ENCODE data around the gene C1QTNF12.
A peak's percentile ranks its signal among the peaks of the same experiment; 100 is the strongest.

C1QTNF12 gene

GRCh38 chr1:1205769-1206375, 40.6 kb downstream of the C1QTNF12 start:
- WGBS, 2 experiments (ENCODE audit: insufficient coverage in 2 of 2) = 31 to 33% methylated on average over 29 to 30 of the region's 31 CpGs

GRCh38 chr1:1204998-1205768, 41.3 kb downstream of the C1QTNF12 start:
- Histone ChIP-seq H3K9me3 (ENCODE audit: control insufficient read depth, low read length) (no peaks in the 10 kb centered on the region), H3K27ac (ENCODE audit: low read depth, low read length, severe bottlenecking) (no peak overlapping the region), H3K36me3 (ENCODE audit: control insufficient read depth, insufficient read depth, low read length) (no peaks in the 10 kb centered on the region), H3K4me1 (ENCODE audit: control insufficient read depth, insufficient read depth, low read length, poor library complexity, severe bottlenecking) (peaks cover 3% of the 10 kb centered on the region), H3K4me3 (ENCODE audit: extremely low read depth, insufficient read depth, low read length, poor library complexity, severe bottlenecking) (no peak overlapping the region)
- WGBS, 2 experiments (ENCODE audit: insufficient coverage in 2 of 2) = 88 to 92% methylated on average over 16 of the region's 19 CpGs

More at GRCh38 chr1:1205769-1206375, 40.6 kb downstream of the C1QTNF12 start:
- Histone ChIP-seq H3K4me3 (ENCODE audit: extremely low read depth, insufficient read depth, low read length, poor library complexity, severe bottlenecking) (peak overlapping the region; percentile 8), H3K36me3 (ENCODE audit: control insufficient read depth, insufficient read depth, low read length) (no peaks in the 10 kb centered on the region), H3K9me3 (ENCODE audit: control insufficient read depth, low read length) (no peaks in the 10 kb centered on the region), H3K27ac (ENCODE audit: low read depth, low read length, severe bottlenecking) (no peak overlapping the region), H3K4me1 (ENCODE audit: control insufficient read depth, insufficient read depth, low read length, poor library complexity, severe bottlenecking) (peaks cover 3% of the 10 kb centered on the region)

DNA sequence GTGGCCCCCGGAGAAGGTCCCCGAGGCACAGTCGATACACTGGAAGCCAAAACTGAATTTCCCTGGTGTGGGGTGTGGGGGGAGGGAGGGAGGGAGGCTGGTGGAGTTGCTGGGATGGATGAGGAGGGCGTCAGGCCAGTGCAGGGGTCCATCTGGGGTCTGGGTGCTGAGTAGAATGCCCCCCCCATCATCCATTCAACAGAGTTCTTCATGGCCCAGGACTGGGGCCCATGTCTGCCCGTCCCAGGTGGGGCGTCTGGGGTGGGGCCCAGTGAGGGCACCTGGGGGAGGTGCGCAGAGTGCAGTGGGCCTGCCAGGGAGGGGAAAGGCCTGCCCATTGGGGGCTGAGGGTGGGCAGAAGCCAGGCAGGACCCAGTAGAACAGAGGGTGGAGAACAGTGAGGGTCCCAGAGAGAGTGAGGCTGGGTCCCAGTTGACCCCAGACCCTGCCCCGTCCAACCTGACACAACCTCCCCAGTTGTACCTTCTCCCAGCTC, 42.0 kb downstream of the C1QTNF12 start:
- Histone ChIP-seq H3K9me3 (ENCODE audit: control insufficient read depth, low read length) (no peaks in the 10 kb centered on the region), H3K4me3 (ENCODE audit: extremely low read depth, insufficient read depth, low read length, poor library complexity, severe bottlenecking) (no peak overlapping the region), H3K27ac (ENCODE audit: low read depth, low read length, severe bottlenecking) (no peak overlapping the region), H3K4me1 (ENCODE audit: control insufficient read depth, insufficient read depth, low read length, poor library complexity, severe bottlenecking) (peaks cover 3% of the 10 kb centered on the region), H3K36me3 (ENCODE audit: control insufficient read depth, insufficient read depth, low read length) (no peaks in the 10 kb centered on the region)
- WGBS, 2 experiments (ENCODE audit: insufficient coverage in 2 of 2) = 88% methylated on average over 1 of the region's 8 CpGs; no CpG with 5 or more reads in 1 of the 2 experiments

DNA sequence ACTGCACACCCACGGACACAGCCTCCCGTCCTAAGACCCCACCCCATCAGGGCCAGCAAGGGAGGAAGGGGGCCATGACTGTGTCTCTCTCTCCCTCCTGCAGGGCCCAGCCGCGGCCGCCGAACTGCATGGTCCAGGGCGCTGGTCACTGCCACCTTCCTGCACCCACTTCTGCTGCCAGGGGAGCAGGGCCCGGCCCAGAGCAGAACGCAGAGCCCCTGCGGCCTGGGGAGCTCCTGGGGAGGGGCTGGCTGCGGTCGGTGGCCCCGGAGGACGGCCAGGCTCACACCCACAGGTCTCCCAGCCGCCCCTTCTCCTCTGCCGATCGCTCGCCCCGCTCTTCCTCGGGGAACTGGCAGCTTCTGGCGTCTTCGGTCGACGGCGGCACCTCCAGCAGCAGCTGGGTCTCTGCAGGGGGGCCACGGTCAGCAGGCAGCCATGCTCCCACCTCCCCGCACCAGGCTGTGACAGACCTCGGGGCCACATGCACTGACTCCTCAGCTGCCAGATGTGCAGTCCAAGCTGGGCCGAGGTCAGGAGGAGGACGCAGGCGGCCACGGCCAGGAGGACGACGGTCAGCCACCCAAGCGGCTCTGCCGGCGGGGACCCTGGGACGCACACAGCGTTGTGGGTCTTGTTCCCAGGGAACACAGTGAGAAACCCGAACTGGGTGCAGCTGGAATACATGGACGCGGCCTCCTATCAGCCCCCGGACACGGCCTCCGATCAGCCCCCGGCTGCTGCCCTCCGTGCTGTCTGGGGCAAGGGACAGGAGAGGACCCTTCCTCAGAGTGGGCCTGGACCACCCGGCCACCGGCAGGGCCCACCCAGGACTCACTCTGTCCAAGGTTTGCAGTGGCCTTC, 42.7 kb downstream of the C1QTNF12 start:
- Histone ChIP-seq H3K9me3 (ENCODE audit: control insufficient read depth, low read length) (no peaks in the 10 kb centered on the region), H3K4me3 (ENCODE audit: extremely low read depth, insufficient read depth, low read length, poor library complexity, severe bottlenecking) (no peak overlapping the region), H3K36me3 (ENCODE audit: control insufficient read depth, insufficient read depth, low read length) (no peaks in the 10 kb centered on the region), H3K27ac (ENCODE audit: low read depth, low read length, severe bottlenecking) (no peak overlapping the region), H3K4me1 (ENCODE audit: control insufficient read depth, insufficient read depth, low read length, poor library complexity, severe bottlenecking) (peaks cover 3% of the 10 kb centered on the region)
- WGBS, 2 experiments (ENCODE audit: insufficient coverage in 2 of 2) = 85 to 88% methylated on average over 45 to 49 of the region's 49 CpGs

- Histone ChIP-seq H3K27ac (ENCODE audit: low read depth, low read length, severe bottlenecking) (no peak overlapping the region), H3K36me3 (ENCODE audit: control insufficient read depth, insufficient read depth, low read length) (no peaks in the 10 kb centered on the region), H3K9me3 (ENCODE audit: control insufficient read depth, low read length) (no peaks in the 10 kb centered on the region), H3K4me1 (ENCODE audit: control insufficient read depth, insufficient read depth, low read length, poor library complexity, severe bottlenecking) (no peaks in the 10 kb centered on the region), H3K4me3 (ENCODE audit: extremely low read depth, insufficient read depth, low read length, poor library complexity, severe bottlenecking) (no peak overlapping the region)
- WGBS, 2 experiments (ENCODE audit: insufficient coverage in 2 of 2) = 78 to 85% methylated on average over 20 to 24 of the region's 27 CpGs
Observed at GRCh38 chr1:1202831-1203560, 43.5 kb downstream of the C1QTNF12 start.

DNA sequence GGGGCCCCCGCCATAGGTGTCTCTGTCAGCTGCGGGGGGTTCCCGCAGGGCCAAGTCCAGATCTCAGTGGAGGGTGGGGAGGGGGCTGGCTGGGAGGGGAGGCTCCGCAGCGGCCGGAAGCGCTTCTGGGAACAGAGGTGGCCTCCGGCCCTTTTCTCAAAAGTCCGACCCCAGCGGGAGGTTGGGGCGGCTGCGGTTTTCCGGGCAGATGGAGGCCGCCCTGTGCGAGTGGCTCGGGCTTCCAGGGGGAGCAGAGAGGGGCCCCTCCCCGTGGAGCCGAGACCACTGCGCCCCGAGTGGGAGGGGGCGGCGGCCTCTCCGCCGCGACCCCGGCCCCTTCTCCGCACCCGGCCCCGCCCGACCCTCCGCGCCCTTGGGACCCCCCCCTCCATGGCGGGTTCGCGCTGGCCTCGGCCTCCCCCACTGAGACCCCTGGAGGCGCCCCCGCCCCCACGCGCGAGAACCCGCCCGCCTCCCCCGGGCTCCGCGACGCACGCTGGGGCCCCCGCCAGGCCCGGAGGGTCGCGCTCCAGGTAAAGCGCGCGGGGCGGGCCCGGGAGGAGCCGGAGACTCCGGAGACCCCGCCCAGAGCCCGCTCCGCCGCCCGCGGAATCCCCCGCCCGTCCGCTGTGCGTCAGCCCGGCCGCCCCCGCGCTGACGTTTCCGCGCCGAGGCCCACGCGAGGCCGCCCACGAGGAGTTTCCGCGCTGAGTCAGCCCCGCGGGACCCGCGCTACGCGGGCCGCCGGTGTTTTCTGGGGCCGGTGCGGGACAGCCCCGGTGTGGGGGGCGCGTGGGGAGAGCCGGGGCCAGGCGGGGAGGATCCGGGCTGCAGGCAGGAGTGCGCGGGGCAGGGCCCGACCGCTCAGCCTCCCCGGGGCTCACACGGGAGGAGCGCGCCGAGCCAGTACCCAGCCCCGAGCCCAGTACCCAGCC, 45.4 kb downstream of the C1QTNF12 start:
- no peaks in the 10 kb centered on the region for H3K4me1 ChIP-seq (ENCODE audit: control insufficient read depth, insufficient read depth, low read length, poor library complexity, severe bottlenecking)
- H3K4me3 ChIP-seq (ENCODE audit: extremely low read depth, insufficient read depth, low read length, poor library complexity, severe bottlenecking) = peak overlapping the region; percentile 40
- WGBS, 2 experiments (ENCODE audit: insufficient coverage in 2 of 2) = 3% methylated on average over 56 to 75 of the region's 109 CpGs
- no peak overlapping the region for H3K27ac ChIP-seq (ENCODE audit: low read depth, low read length, severe bottlenecking)
- H3K36me3 ChIP-seq (ENCODE audit: control insufficient read depth, insufficient read depth, low read length) = no peaks in the 10 kb centered on the region
- no peaks in the 10 kb centered on the region for H3K9me3 ChIP-seq (ENCODE audit: control insufficient read depth, low read length)

- no peaks in the 10 kb centered on the region for H3K36me3 ChIP-seq (ENCODE audit: control insufficient read depth, insufficient read depth, low read length)
- WGBS, 2 experiments (ENCODE audit: insufficient coverage in 2 of 2) = 83 to 88% methylated on average over 27 to 28 of the region's 31 CpGs
- H3K4me1 ChIP-seq (ENCODE audit: control insufficient read depth, insufficient read depth, low read length, poor library complexity, severe bottlenecking) = no peaks in the 10 kb centered on the region
- H3K9me3 ChIP-seq (ENCODE audit: control insufficient read depth, low read length) = no peaks in the 10 kb centered on the region
- H3K27ac ChIP-seq (ENCODE audit: low read depth, low read length, severe bottlenecking) = no peak overlapping the region
- H3K4me3 ChIP-seq (ENCODE audit: extremely low read depth, insufficient read depth, low read length, poor library complexity, severe bottlenecking) = peak overlapping the region; percentile 40
Observed at GRCh38 chr1:1199961-1200875, 46.3 kb downstream of the C1QTNF12 start.

DNA sequence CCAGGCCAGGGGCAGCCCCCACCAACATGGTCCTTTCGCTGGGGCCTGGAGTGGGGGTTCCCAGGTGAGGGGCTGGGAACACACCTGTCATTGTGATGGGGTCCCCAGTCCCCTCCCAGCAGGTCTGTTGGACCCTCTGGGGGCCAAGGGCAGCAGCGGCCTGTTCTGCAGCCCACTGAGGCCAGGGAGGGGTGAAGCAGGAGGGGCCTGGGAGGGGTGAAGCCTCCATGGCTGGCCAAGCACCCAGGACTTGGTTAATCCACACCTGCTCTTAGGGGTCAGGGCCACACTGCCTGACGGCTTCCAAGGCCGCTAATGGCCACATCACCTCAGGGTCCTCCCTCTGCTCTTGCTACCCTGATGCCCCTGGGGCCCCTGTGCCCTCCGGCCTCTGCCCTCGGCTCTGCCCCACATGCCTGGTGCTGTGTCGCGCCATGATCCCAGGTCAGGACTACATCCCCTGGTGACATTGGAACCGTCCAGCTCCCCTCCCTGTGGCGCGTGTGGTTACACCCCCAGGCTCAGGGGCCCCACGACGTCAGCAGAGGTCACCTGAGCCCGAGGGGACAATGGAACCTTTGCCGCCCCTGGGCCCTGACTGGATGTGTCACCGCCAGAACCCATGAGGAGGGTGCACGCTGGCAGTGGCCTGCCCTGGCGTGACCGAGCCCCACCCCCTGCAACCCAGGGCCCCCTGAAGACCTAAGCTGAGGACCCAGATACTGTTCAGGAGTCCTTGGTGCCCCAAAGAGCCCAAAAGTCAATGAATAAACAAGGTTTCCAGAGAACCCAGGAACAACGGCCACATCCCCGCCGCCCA, 47.2 kb downstream of the C1QTNF12 start:
- H3K36me3 ChIP-seq (ENCODE audit: control insufficient read depth, insufficient read depth, low read length) = no peaks in the 10 kb centered on the region
- WGBS, 2 experiments (ENCODE audit: insufficient coverage in 2 of 2) = 91 to 93% methylated on average over 22 of the region's 22 CpGs
- H3K4me3 ChIP-seq (ENCODE audit: extremely low read depth, insufficient read depth, low read length, poor library complexity, severe bottlenecking) = no peak overlapping the region
- no peaks in the 10 kb centered on the region for H3K9me3 ChIP-seq (ENCODE audit: control insufficient read depth, low read length)
- H3K4me1 ChIP-seq (ENCODE audit: control insufficient read depth, insufficient read depth, low read length, poor library complexity, severe bottlenecking) = no peaks in the 10 kb centered on the region
- no peak overlapping the region for H3K27ac ChIP-seq (ENCODE audit: low read depth, low read length, severe bottlenecking)

All from mesodermal cell (in vitro differentiated cells).